Measurements from ENCODE around the gene FADS1. TPM values are rescaled to one million over a fixed set of nuclear protein-coding genes. Genes with fewer than 3 reads are reported as not detected.

Gene FADS1
- total RNA-seq, 1 experiment from 2014 or later, result 116 TPM

GRCh38 chr11:61797263-61797944, 19.4 kb downstream of the FADS1 start:
- Mint-ChIP-seq H3K4me1 (ENCODE audit: low read depth, unreplicated experiment) (peaks cover 20% of the 10 kb centered on the region), H3K27me3 (ENCODE audit: insufficient read depth, unreplicated experiment) (no peaks in the 10 kb centered on the region), H3K36me3 (ENCODE audit: insufficient read depth, unreplicated experiment) (peaks cover 85% of the 10 kb centered on the region), H3K27ac (ENCODE audit: unreplicated experiment) (no peak overlapping the region), H3K4me3 (ENCODE audit: unreplicated experiment) (no peak overlapping the region), H3K9me3 (ENCODE audit: unreplicated experiment) (no peaks in the 10 kb centered on the region)
- no TSS peak for BruUV-seq (replicated peaks)
- peaks cover 11% of the 10 kb centered on the region; the same call in 1 of the 2 replicates for H3K4me1 ChIP-seq
- H3K36me3 ChIP-seq (ENCODE audit: control insufficient read depth, insufficient read depth, low read length), result no peaks in the 10 kb centered on the region
- no peaks in the 10 kb centered on the region for H3K9me3 ChIP-seq
- H3K27me3 ChIP-seq (replicated peaks; ENCODE audit: control insufficient read depth, insufficient read depth, low read length), result no peaks in the 10 kb centered on the region
- H3K4me3 ChIP-seq (ENCODE audit: low read depth, low read length), result no peak overlapping the region
- TF ChIP-seq, protein P1, sequence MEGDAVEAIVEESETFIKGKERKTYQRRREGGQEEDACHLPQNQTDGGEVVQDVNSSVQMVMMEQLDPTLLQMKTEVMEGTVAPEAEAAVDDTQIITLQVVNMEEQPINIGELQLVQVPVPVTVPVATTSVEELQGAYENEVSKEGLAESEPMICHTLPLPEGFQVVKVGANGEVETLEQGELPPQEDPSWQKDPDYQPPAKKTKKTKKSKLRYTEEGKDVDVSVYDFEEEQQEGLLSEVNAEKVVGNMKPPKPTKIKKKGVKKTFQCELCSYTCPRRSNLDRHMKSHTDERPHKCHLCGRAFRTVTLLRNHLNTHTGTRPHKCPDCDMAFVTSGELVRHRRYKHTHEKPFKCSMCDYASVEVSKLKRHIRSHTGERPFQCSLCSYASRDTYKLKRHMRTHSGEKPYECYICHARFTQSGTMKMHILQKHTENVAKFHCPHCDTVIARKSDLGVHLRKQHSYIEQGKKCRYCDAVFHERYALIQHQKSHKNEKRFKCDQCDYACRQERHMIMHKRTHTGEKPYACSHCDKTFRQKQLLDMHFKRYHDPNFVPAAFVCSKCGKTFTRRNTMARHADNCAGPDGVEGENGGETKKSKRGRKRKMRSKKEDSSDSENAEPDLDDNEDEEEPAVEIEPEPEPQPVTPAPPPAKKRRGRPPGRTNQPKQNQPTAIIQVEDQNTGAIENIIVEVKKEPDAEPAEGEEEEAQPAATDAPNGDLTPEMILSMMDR (IDR thresholded peaks at IDR 0.05; ENCODE audit: insufficient read depth in 1 of 2, low read depth in 1 of 2, low read length in 1 of 2, severe bottlenecking in 1 of 2, unreplicated experiment in 1 of 2), result peak; percentile 72 to 83
- peak; percentile 80 for DNase-seq
- intact Hi-C loops (cut with micrococcal nuclease; ENCODE audit: unreplicated experiment), result loop anchor here (1.0 to 5.0 kb wide), 7 partner anchors 18 to 311 kb away; partner anchors contain the start of gene FADS3
- ChIA-PET CTCF (interaction anchor here (0.7 to 3.6 kb wide), 23 partner anchors 10 to 311 kb away, joined by 3 to 57 read pairs (median 5); partner anchors contain the start of genes BEST1 and FADS1), POLR2A (interaction anchor here (0.5 to 4.3 kb wide), 2 partner anchors 18 to 1093 kb away, joined by 3 to 30 read pairs; no protein-coding TSS in a partner anchor)

DNA sequence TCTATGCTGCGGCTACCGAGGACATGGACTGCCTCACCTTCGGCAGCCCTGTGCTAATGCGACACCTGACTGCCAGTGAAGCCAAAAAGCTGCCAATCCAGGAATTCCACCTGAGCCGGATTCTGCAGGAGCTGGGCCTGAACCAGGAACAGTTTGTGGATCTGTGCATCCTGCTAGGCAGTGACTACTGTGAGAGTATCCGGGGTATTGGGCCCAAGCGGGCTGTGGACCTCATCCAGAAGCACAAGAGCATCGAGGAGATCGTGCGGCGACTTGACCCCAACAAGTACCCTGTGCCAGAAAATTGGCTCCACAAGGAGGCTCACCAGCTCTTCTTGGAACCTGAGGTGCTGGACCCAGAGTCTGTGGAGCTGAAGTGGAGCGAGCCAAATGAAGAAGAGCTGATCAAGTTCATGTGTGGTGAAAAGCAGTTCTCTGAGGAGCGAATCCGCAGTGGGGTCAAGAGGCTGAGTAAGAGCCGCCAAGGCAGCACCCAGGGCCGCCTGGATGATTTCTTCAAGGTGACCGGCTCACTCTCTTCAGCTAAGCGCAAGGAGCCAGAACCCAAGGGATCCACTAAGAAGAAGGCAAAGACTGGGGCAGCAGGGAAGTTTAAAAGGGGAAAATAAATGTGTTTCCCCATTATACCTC, 20.8 kb downstream of the FADS1 start:
- intact Hi-C loops (cut with micrococcal nuclease; ENCODE audit: unreplicated experiment), result loop anchor here (5.0 kb wide), 1 partner anchor 271 kb away; no protein-coding TSS in a partner anchor
- H3K9me3 Mint-ChIP-seq (ENCODE audit: unreplicated experiment), result no peaks in the 10 kb centered on the region
- DNase-seq, result no peak
- Histone ChIP-seq H3K9me3 (no peaks in the 10 kb centered on the region), H3K36me3 (ENCODE audit: control insufficient read depth, insufficient read depth, low read length) (no peaks in the 10 kb centered on the region), H3K4me1 (peaks cover 11% of the 10 kb centered on the region; the same call in 1 of the 2 replicates), H3K4me3 (ENCODE audit: low read depth, low read length) (no peak overlapping the region), H3K27me3 (replicated peaks; ENCODE audit: control insufficient read depth, insufficient read depth, low read length) (no peaks in the 10 kb centered on the region)
- peak overlapping the region; percentile 21 for H3K27ac Mint-ChIP-seq (ENCODE audit: unreplicated experiment)
- BruUV-seq (replicated peaks), result no TSS peak
- POLR2A ChIA-PET, result interaction anchor here (4.3 kb wide), 1 partner anchor 19 kb away, joined by 30 read pairs; no protein-coding TSS in a partner anchor
- peaks cover 20% of the 10 kb centered on the region for H3K4me1 Mint-ChIP-seq (ENCODE audit: low read depth, unreplicated experiment)
- CTCF ChIA-PET, result interaction anchor here (1.3 to 3.6 kb wide), 6 partner anchors 20 to 313 kb away, joined by 4 to 57 read pairs (median 18); partner anchors contain the start of gene FADS1
- TF ChIP-seq, protein P1 (IDR thresholded peaks at IDR 0.05; ENCODE audit: insufficient read depth in 1 of 2, low read depth in 1 of 2, low read length in 1 of 2, severe bottlenecking in 1 of 2, unreplicated experiment in 1 of 2), result no peak
- H3K36me3 Mint-ChIP-seq (ENCODE audit: insufficient read depth, unreplicated experiment), result peaks cover 86% of the 10 kb centered on the region
- H3K4me3 Mint-ChIP-seq (ENCODE audit: unreplicated experiment), result no peak overlapping the region
- H3K27me3 Mint-ChIP-seq (ENCODE audit: insufficient read depth, unreplicated experiment), result no peaks in the 10 kb centered on the region

- Histone ChIP-seq H3K9me3 (no peaks in the 10 kb centered on the region), H3K4me1 (peaks cover 6% of the 10 kb centered on the region; the same call in 1 of the 2 replicates), H3K36me3 (ENCODE audit: control insufficient read depth, insufficient read depth, low read length) (peaks cover under 1% of the 10 kb centered on the region; the same call in 1 of the 2 replicates), H3K27me3 (replicated peaks; ENCODE audit: control insufficient read depth, insufficient read depth, low read length) (no peaks in the 10 kb centered on the region), H3K4me3 (ENCODE audit: low read depth, low read length) (no peak overlapping the region)
- H3K4me3 Mint-ChIP-seq (ENCODE audit: unreplicated experiment), result no peak overlapping the region
- intact Hi-C loops (cut with micrococcal nuclease; ENCODE audit: unreplicated experiment), result loop anchor here (5.0 kb wide), 1 partner anchor 272 kb away; no protein-coding TSS in a partner anchor
- H3K9me3 Mint-ChIP-seq (ENCODE audit: unreplicated experiment), result no peaks in the 10 kb centered on the region
- DNase-seq, result no peak
- peaks cover 17% of the 10 kb centered on the region for H3K4me1 Mint-ChIP-seq (ENCODE audit: low read depth, unreplicated experiment)
- H3K27ac Mint-ChIP-seq (ENCODE audit: unreplicated experiment), result no peak overlapping the region
- TF ChIP-seq, protein P1 (IDR thresholded peaks at IDR 0.05; ENCODE audit: insufficient read depth in 1 of 2, low read depth in 1 of 2, low read length in 1 of 2, severe bottlenecking in 1 of 2, unreplicated experiment in 1 of 2), result no peak
- BruUV-seq (replicated peaks), result no TSS peak
- no peaks in the 10 kb centered on the region for H3K27me3 Mint-ChIP-seq (ENCODE audit: insufficient read depth, unreplicated experiment)
- ChIA-PET CTCF (interaction anchor here (3.6 kb wide), 1 partner anchor 21 kb away, joined by 57 read pairs; the partner anchor contains the start of gene FADS1), POLR2A (interaction anchor here (4.3 kb wide), 1 partner anchor 20 kb away, joined by 30 read pairs; no protein-coding TSS in a partner anchor)
- H3K36me3 Mint-ChIP-seq (ENCODE audit: insufficient read depth, unreplicated experiment), result peaks cover 83% of the 10 kb centered on the region
Measured at GRCh38 chr11:61795459-61795858, 21.3 kb downstream of the FADS1 start.

All from Caco-2 (cell line).